ENCODE measurements around the gene CMTM1. TPM values are rescaled to one million over a fixed set of nuclear protein-coding genes. Genes with fewer than 3 reads are reported as not detected.

Gene CMTM1, protein sequence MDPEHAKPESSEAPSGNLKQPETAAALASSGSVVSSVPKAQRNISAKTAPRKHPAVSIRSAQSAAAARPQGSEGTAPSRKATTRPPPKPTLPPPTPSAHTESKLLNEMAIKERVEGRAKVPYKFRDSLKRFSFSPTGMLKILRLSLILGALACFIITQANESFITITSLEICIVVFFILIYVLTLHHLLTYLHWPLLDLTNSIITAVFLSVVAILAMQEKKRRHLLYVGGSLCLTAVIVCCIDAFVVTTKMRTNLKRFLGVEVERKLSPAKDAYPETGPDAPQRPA
- 1 to 10 TPM; 3.4 to 4.9 TPM for total RNA-seq
- long read RNA-seq, partial matches to known transcripts = 0 of 1 reads
- long read RNA-seq, other reads (novel, unspliced or antisense) = 1 of 1 reads

DNA sequence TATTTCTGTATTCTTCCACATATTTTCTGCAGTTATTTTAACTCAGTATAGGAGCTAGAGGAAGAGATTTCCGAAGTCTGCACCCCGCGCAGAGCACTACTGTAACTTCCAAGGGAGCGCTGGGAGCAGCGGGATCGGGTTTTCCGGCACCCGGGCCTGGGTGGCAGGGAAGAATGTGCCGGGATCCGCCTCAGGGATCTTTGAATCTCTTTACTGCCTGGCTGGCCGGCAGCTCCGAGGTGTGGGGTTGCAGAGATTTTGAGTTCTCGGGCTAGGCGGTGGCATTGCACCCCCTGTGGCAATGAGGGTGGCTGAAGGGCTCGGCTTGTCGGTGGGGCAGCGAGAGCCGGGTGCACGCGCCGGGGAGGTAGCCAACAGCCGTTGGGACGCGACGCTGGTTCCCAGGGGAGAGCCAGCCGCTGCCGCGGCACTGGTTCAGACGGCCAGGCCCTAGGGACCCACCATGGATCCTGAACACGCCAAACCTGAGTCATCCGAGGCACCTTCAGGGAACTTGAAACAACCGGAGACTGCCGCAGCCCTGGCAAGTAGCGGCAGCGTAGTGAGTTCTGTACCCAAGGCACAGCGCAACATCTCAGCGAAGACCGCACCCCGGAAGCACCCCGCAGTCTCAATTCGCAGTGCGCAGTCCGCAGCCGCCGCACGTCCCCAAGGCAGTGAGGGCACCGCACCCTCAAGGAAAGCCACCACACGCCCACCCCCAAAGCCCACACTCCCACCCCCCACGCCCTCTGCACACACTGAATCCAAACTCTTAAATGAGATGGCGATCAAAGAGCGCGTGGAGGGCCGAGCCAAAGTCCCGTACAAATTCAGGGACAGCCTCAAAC is at the start of gene CMTM1:
Gene CMTM1 (plus strand): TSS at position 389 of the 851 bp plus-strand sequence. CDS start 75 bp downstream, at position 464.
- ATAC-seq (no peak), DNase-seq (no peak)
- intact Hi-C loops (cut with DNase I, micrococcal nuclease) = no loop called here

- ATAC-seq (no peak), DNase-seq (no peak)
- intact Hi-C loops (cut with DNase I, micrococcal nuclease) = no loop called here
Measured at GRCh38 chr16:66516509-66516807, 49.8 kb upstream of the CMTM1 start.

GRCh38 chr16:66516808-66517585 is 49.2 kb upstream of the CMTM1 start:
- DNase-seq (peak; percentile 95 to 99), ATAC-seq (peak; percentile 94)
- intact Hi-C loops (cut with DNase I, micrococcal nuclease) = no loop called here

- ATAC-seq (peak; percentile 1), DNase-seq (no peak)
- intact Hi-C loops (cut with DNase I, micrococcal nuclease) = no loop called here
Measured at GRCh38 chr16:66517586-66518263, 48.5 kb upstream of the CMTM1 start.

DNA sequence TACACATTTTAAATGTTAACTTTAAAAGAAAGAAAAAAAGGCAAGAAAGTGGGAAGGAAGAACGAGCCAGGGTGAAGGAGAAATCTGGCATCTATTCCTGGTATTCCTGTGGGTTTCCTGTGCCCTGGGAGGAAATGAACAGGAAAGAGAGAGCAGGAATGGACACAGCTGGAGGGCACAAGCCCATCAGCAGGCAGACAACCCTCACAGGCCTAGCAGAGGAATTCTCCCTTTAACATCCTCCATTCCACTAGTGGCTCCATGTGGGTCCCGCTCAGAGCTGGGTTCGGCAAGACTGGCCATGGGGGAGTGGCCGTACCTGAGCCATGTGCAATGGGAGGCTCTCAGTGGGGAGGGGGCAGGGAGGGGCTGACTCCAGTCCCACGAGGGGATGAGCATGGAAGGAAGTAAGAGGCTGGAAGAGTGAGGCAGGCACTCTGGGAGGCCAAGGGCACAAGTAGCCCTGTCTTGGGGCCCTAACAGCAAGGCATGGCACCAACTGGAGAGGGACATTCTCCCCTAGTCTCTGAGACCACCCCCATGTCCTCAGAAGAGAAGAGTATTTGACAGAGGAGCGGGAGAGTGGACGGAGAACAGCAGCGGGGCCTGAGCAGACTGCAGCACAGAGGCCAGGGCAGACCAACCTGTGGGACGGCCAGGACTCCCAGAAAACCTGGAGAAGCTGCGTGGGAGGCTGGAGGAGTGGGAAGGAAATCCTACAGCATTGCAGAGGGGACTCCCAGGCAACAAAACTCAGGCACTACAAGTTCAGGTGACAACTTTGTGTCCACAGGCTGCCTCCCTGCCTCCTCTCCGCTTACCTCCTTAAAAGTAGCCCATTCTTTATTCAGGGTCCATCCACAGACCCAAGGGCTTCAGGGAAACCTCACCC is 46.5 kb upstream of the CMTM1 start:
- intact Hi-C loops (cut with DNase I, micrococcal nuclease) = no loop called here
- no peak for ATAC-seq

GRCh38 chr16:66520406-66521170 is 45.7 kb upstream of the CMTM1 start:
- ATAC-seq (no peak), DNase-seq (peak; percentile 42 to 59)
- intact Hi-C loops (cut with DNase I, micrococcal nuclease) = no loop called here

More for the DNA sequence above, 46.5 kb upstream of the CMTM1 start:
- no peak for DNase-seq

- intact Hi-C loops (cut with DNase I, micrococcal nuclease) = no loop called here
- DNase-seq (no peak), ATAC-seq (no peak)
Measured at GRCh38 chr16:66521252-66521713, 45.0 kb upstream of the CMTM1 start.

DNA sequence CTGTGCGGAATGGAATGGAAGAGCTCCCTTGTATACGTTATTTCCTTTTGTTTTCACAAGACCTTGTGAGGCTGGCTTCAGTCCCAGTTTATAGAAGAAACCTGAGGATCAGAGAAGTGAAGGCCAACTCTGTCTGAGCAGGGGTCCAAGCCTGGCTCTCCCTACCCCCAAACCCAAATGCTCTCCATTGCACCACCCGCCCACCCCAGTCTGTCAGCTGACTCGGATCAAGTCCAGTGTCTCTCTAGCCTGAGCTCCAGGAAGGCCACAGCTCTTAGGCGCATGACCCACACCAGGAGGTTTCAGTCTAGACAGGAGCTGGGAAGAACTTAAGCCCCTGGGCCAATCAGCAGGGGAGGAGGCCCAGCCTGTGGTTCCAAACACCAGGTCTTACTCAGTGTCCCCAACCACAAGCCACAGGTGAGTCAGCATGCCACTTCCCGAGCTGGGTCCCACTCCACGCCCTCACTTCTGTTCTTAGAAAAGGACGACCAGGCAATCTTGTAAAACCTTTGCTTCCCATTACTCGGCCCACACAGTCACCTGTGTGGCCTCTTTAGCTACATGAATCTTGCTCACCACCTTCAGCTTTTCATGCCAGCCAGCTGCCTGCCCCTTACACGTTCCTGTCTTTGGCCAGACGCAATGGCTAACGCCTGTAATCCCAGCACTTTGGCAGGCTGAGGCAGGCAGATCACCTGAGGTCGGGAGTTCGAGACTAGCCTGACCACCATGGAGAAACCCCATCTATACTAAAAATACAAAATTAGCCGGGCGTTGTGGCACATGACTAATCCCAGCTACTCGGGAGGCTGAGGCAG is 44.1 kb upstream of the CMTM1 start:
- intact Hi-C loops (cut with DNase I, micrococcal nuclease) = no loop called here
- DNase-seq (peak; percentile 60 to 79), ATAC-seq (peak; percentile 18)

GRCh38 chr16:66522816-66523590 is 43.2 kb upstream of the CMTM1 start:
- ATAC-seq (no peak), DNase-seq (no peak)
- intact Hi-C loops (cut with DNase I, micrococcal nuclease) = no loop called here

- intact Hi-C loops (cut with DNase I, micrococcal nuclease) = no loop called here
- DNase-seq = no peak
Measured at GRCh38 chr16:66523861-66524354, 42.3 kb upstream of the CMTM1 start.

DNA sequence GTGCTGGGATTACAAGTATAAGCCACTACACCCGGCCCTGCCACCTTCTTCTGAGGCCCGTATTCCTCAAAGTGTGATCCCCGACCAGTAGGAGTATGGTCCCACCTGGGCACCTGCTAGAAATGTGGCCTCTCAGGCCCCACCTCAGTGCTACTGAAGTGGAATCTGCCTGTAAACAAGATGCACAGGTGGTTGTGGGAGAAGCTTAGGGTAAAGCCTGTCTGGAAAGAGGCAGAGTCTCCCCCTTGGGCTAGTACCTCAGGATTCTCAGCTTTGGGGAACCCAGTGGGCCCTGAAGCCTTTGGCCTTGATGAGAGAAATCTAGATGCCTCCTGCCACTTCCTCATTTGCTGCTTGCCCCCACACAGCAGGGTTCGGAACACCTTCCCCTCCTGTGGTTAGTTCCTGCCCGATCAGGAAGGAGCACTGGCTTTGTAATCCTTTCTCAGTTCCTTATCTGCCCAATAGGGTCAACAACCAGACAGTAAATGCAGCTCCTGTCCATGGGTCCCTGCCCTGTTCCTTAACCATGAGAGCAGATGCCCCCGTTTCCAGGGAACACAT is 41.6 kb upstream of the CMTM1 start:
- intact Hi-C loops (cut with DNase I, micrococcal nuclease) = no loop called here
- ATAC-seq (peak; percentile 52), DNase-seq (peak in 1 of 2 donors; percentile 71)

More at GRCh38 chr16:66523861-66524354, 42.3 kb upstream of the CMTM1 start:
- ATAC-seq = no peak

- ATAC-seq = no peak
- intact Hi-C loops (cut with DNase I, micrococcal nuclease) = no loop called here
- DNase-seq = no peak
Measured at GRCh38 chr16:66525396-66526180, 40.7 kb upstream of the CMTM1 start.

- DNase-seq = no peak
- intact Hi-C loops (cut with DNase I, micrococcal nuclease) = no loop called here
- no peak for ATAC-seq
Measured at GRCh38 chr16:66528294-66528693, 37.9 kb upstream of the CMTM1 start.

DNA sequence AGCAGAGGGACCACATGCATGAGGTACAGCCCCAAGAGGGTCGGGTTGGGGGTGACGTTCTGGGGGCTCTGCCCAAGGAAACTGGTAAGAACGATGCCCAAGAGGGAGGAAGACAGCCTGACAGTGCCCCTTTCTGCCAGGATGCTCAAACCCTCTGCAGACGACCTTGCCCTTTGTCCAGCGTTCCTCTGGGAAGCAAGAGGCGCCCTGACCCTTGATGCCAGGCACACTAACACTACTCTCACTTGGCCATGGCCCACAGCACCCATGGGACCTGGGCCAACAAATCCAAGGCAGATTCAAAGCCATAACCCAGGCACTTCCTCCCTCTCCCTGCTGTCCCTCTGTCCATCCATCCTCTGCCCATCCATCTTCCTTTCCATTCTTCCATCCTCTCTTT is 36.8 kb upstream of the CMTM1 start:
- DNase-seq (no peak), ATAC-seq (no peak)
- intact Hi-C loops (cut with DNase I, micrococcal nuclease) = no loop called here

All from left colon (tissue), 2 donors.